B cell (primary cell): ENCODE measurements around the gene MYO16. TPM values are rescaled to one million over a fixed set of nuclear protein-coding genes. Genes with fewer than 3 reads are reported as not detected.

Experiments used
- ATAC-seq: fragments of 200-7000 bp; cut with Tn5 transposase; one replicate; pipeline ENCODE4 v1.10.0; 2021; ENCODE audit warnings: low read depth, mild to moderate bottlenecking, moderate number of reproducible peaks, moderate library complexity
- CTCF ChIA-PET: fragments of 350-600 bp; sonication (Branson Sonifier 250); formaldehyde crosslinking; loops from one replicate; lab custom pipeline; 2021; ENCODE audit warnings: antibody characterized with exemption, inconsistent platforms; lab: Charles Lee
- POLR2A ChIA-PET: fragments of 350-600 bp; sonication (Branson Sonifier 250); formaldehyde crosslinking; loops from one replicate; lab custom pipeline; 2021; ENCODE audit warnings: antibody characterized with exemption; lab: Charles Lee
- DNase-seq: peaks from one replicate; pipeline ENCODE4 v3.0.0; 2013
- H2AFZ ChIP-seq: 2 replicates; pipeline ENCODE4 v1.6.1; 2012; ENCODE audit warnings: mild to moderate bottlenecking, low read depth, low read length; ENCODE audit not compliant: insufficient read depth, poor library complexity, severe bottlenecking
- H3K27ac ChIP-seq, 2 donors: 1 replicate in 1 of 2; 2 replicates in 1 of 2; pipeline ENCODE4 v1.5.1; 2012 to 2013; ENCODE audit warnings: low read length in 2 of 2, mild to moderate bottlenecking in 2 of 2, moderate library complexity in 1 of 2
- H3K27me3 ChIP-seq, 4 experiments: fragments of 200-600 bp in 1 of 4; sonication (generic) in 1 of 4; replicated peaks in 1 of 4; 1 replicate in 2 of 4; 2 replicates in 2 of 4; pipeline versions ENCODE4 v1.6.1 to v1.7.0; 2013 to 2016; ENCODE audit warnings: low read length in 3 of 4, mild to moderate bottlenecking in 2 of 4, mixed read lengths in 1 of 4, moderate library complexity in 1 of 4; ENCODE audit not compliant: insufficient read depth in 4 of 4, control insufficient read depth in 3 of 4; ENCODE audit errors: control extremely low read depth in 1 of 4
- H3K36me3 ChIP-seq, 2 experiments: replicated peaks in 1 of 2; 1 replicate in 1 of 2; 2 replicates in 1 of 2; pipeline versions ENCODE4 v1.6.1 to v1.7.1; 2013; ENCODE audit warnings: low read length in 1 of 2; ENCODE audit not compliant: insufficient read depth in 2 of 2, control insufficient read depth in 1 of 2; ENCODE audit errors: control extremely low read depth in 1 of 2, extremely low read depth in 1 of 2
- H3K4me1 ChIP-seq, 2 donors: fragments of 200-600 bp in 1 of 2; sonication (generic) in 1 of 2; 1 replicate in 1 of 2; 2 replicates in 1 of 2; pipeline versions ENCODE4 v1.5.1 to v1.6.1; 2013 to 2017; ENCODE audit warnings: low read length in 2 of 2; ENCODE audit not compliant: control insufficient read depth in 2 of 2, insufficient read depth in 2 of 2
- H3K4me2 ChIP-seq: replicated peaks from 2 replicates; pipeline ENCODE3; 2012; ENCODE audit warnings: mild to moderate bottlenecking, low read depth, low read length; ENCODE audit not compliant: poor library complexity, severe bottlenecking
- H3K4me3 ChIP-seq, 5 experiments: fragments of 200-600 bp in 1 of 5; sonication (generic) in 1 of 5; 1 replicate in 3 of 5; 2 replicates in 2 of 5; pipeline versions ENCODE4 v1.5.1 to v1.7.0; 2011 to 2016; ENCODE audit warnings: low read length in 4 of 5, mild to moderate bottlenecking in 4 of 5, low read depth in 2 of 5, control low read depth in 1 of 5, moderate library complexity in 1 of 5; ENCODE audit not compliant: insufficient read depth in 1 of 5; ENCODE audit errors: control extremely low read depth in 1 of 5, extremely low read depth in 1 of 5
- H3K79me2 ChIP-seq: fragments of 200-600 bp; sonication (generic); one replicate; pipeline ENCODE4 v1.6.0; 2016; ENCODE audit warnings: low read length; ENCODE audit not compliant: control insufficient read depth, insufficient read depth
- H3K9ac ChIP-seq: fragments of 200-600 bp; sonication (generic); 2 replicates; pipeline ENCODE4 v1.6.1; 2017; ENCODE audit warnings: mild to moderate bottlenecking, low read length, moderate library complexity
- H3K9me3 ChIP-seq, 3 donors: one replicate each; pipeline versions ENCODE4 v1.6.1 to v1.7.1; 2013; ENCODE audit warnings: low read length in 2 of 3; ENCODE audit not compliant: control insufficient read depth in 2 of 3, insufficient read depth in 1 of 3; ENCODE audit errors: control extremely low read depth in 1 of 3
- H4K20me1 ChIP-seq: 2 replicates; pipeline ENCODE4 v1.6.0; 2012; ENCODE audit warnings: mild to moderate bottlenecking, low read length; ENCODE audit not compliant: insufficient read depth, control insufficient read depth, poor library complexity, severe bottlenecking
- H3K27ac Mint-ChIP-seq: one replicate; pipeline ENCODE4 v1.8.0; 2021; ENCODE audit warnings: mixed read lengths
- H3K27me3 Mint-ChIP-seq: one replicate; pipeline ENCODE4 v1.8.0; 2021; ENCODE audit warnings: mixed read lengths
- H3K4me1 Mint-ChIP-seq: one replicate; pipeline ENCODE4 v1.8.0; 2021; ENCODE audit warnings: mixed read lengths
- H3K4me3 Mint-ChIP-seq: one replicate; pipeline ENCODE4 v1.8.0; 2021; ENCODE audit warnings: mixed read lengths
- H3K9me3 Mint-ChIP-seq: one replicate; pipeline ENCODE4 v1.8.0; 2022; ENCODE audit warnings: mixed read lengths; ENCODE audit not compliant: insufficient read depth
- CTCF ChIP-seq: fragments of 200-600 bp; IDR thresholded peaks from one replicate; pipeline ENCODE4 v1.8.0; 2022; ENCODE audit warnings: antibody characterized with exemption, mild to moderate bottlenecking
- EZH2 ChIP-seq: IDR thresholded peaks from 2 replicates; pipeline ENCODE4 v1.6.1; 2012; ENCODE audit warnings: borderline replicate concordance, low read depth, mild to moderate bottlenecking, moderate library complexity, low read length; ENCODE audit not compliant: insufficient read depth, poor library complexity, severe bottlenecking
- WGBS: methylation state at CpG from one replicate; pipeline ENCODE4 v1.1.5; 2013; ENCODE audit warnings: missing lambda C conversion rate; ENCODE audit not compliant: insufficient coverage; 5-methylcytosine and 5-hydroxymethylcytosine counted together
- intact Hi-C: fragments of 100-400 bp; cut with micrococcal nuclease; formaldehyde crosslinking; loops from one replicate; pipeline ENCODE4 v1.10.0; 2022
- polyA plus RNA-seq: library from polyadenylated mRNA; depleted of rRNA; stranded (reverse); fragments of >200 nt; gene quantifications from 2 replicates; pipeline ENCODE4 v1.2.3, GENCODE V29; 2012
- total RNA-seq, 2 donors: library from RNA; stranded (reverse); fragments of 120-200 nt in 1 of 2; gene quantifications; 1 replicate in 1 of 2; 2 replicates in 1 of 2; pipeline versions ENCODE4 v1.2.3 to v1.2.4, GENCODE V29; 2013 to 2022

The MYO16 gene
- total and polyA plus RNA-seq, 2 donors (not counting 1 experiment from before 2014, with no cell fraction given), result not detected

GRCh38 chr13:108775597-108775996 is 146.2 kb downstream of the MYO16 start:
- H3K9ac ChIP-seq, result no peak overlapping the region
- intact Hi-C loops, result no loop called here
- no peak overlapping the region for H3K27ac ChIP-seq
- H3K27ac Mint-ChIP-seq, result no peak overlapping the region
- peaks cover 0 to 5% (median 0%) of the 10 kb centered on the region in 3 donors for H3K9me3 ChIP-seq
- no peaks in the 10 kb centered on the region for H3K4me1 Mint-ChIP-seq
- no peak for ATAC-seq
- no peak overlapping the region for H3K4me2 ChIP-seq
- H3K79me2 ChIP-seq, result no peaks in the 10 kb centered on the region
- no peak for DNase-seq
- no peak overlapping the region for H3K4me3 Mint-ChIP-seq
- POLR2A ChIA-PET, result no interaction called here
- H3K9me3 Mint-ChIP-seq, result peaks cover 2% of the 10 kb centered on the region
- WGBS, result 85% methylated on average over 8 of the region's 8 CpGs
- CTCF ChIA-PET, result no interaction called here
- no peaks in the 10 kb centered on the region for H3K36me3 ChIP-seq
- no peaks in the 10 kb centered on the region for H3K27me3 Mint-ChIP-seq
- no peak overlapping the region for H2AFZ ChIP-seq
- TF ChIP-seq EZH2 (no peak), CTCF (no peak)
- no peaks in the 10 kb centered on the region for H4K20me1 ChIP-seq
- H3K4me1 ChIP-seq, result no peaks in the 10 kb centered on the region
- H3K4me3 ChIP-seq, result no peak overlapping the region
- H3K27me3 ChIP-seq, result no peaks in the 10 kb centered on the region

DNA sequence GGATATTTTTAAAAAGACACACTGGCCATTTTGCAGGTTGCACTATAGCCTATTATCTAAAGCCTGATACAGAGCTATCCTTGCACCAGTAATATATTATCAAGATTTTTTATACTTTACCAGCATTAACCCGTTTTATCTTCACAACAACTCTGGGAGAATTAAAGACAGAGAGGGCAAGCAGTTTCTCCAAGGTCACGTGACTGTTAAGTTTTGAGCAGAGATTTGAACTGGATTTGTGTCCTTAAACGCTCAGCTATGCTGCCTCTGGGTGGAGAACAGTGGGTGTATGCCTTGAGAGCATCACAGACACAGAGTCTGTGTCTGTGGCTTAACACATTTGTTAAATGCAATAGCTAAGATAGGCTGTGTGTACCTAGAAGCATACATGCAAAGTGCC is 147.2 kb downstream of the MYO16 start:
- TF ChIP-seq CTCF, result no peak
- TF ChIP-seq EZH2, result no peak
- intact Hi-C loops, result no loop called here
- Histone ChIP-seq H4K20me1 (no peaks in the 10 kb centered on the region), H3K36me3 (no peaks in the 10 kb centered on the region), H3K27me3 (no peaks in the 10 kb centered on the region), H2AFZ (no peak overlapping the region), H3K4me1 (no peaks in the 10 kb centered on the region), H3K27ac (no peak overlapping the region), H3K4me2 (no peak overlapping the region), H3K9ac (no peak overlapping the region), H3K79me2 (no peaks in the 10 kb centered on the region), H3K9me3 (peaks cover 0 to 5% (median 0%) of the 10 kb centered on the region in 3 donors), H3K4me3 (no peak overlapping the region)
- no peak overlapping the region for H3K4me3 Mint-ChIP-seq
- no peak for DNase-seq
- H3K9me3 Mint-ChIP-seq, result peaks cover 2% of the 10 kb centered on the region
- no peaks in the 10 kb centered on the region for H3K27me3 Mint-ChIP-seq
- WGBS, result 70% methylated on average over 2 of the region's 3 CpGs
- H3K27ac Mint-ChIP-seq, result no peak overlapping the region
- ChIA-PET CTCF (no interaction called here), POLR2A (no interaction called here)
- no peak for ATAC-seq
- no peaks in the 10 kb centered on the region for H3K4me1 Mint-ChIP-seq
